Right cardiac atrium (tissue), 5 donors: ENCODE results near the gene VN1R5. TPM values are rescaled to one million over a fixed set of nuclear protein-coding genes. Genes with fewer than 3 reads are reported as not detected.

ENCODE experiments used
- ATAC-seq, 2 donors: fragments of 200-7000 bp; cut with Tn5 transposase; one replicate each; pipeline versions ENCODE4 v1.8.0 to v1.9.1; 2020; ENCODE audit warnings: moderate library complexity in 2 of 2, mild to moderate bottlenecking in 1 of 2
- DNase-seq, 3 donors: peaks; one replicate each; pipeline ENCODE4 v3.0.0-alpha.2; 2020
- H3K27ac ChIP-seq: one replicate; pipeline ENCODE4 v1.5.1; 2013; ENCODE audit warnings: mild to moderate bottlenecking, low read length, control low read depth, moderate library complexity
- H3K27me3 ChIP-seq: one replicate; pipeline ENCODE4 v1.6.1; 2013; ENCODE audit not compliant: control insufficient read depth, insufficient read depth
- H3K4me1 ChIP-seq: one replicate; pipeline ENCODE4 v1.6.1; 2013; ENCODE audit warnings: low read length; ENCODE audit not compliant: control insufficient read depth, insufficient read depth
- H3K4me3 ChIP-seq: one replicate; pipeline ENCODE4 v1.5.1; 2013; ENCODE audit warnings: low read length, control low read depth
- H3K9me3 ChIP-seq: one replicate; pipeline ENCODE4 v1.6.1; 2013; ENCODE audit warnings: low read length; ENCODE audit not compliant: control insufficient read depth
- WGBS: extraction: QIAGEN DNeasy Blood & Tissue Kit; methylation state at CpG from one replicate; pipeline ENCODE4 v1.1.7; 2013; 5-methylcytosine and 5-hydroxymethylcytosine counted together
- intact Hi-C, 4 donors: fragments of 100-400 bp; cut with DNase I; formaldehyde crosslinking; loops; one replicate each; pipeline versions ENCODE4 v1.11.0 to v1.14.0; 2022 to 2023
- polyA plus RNA-seq: library from polyadenylated mRNA; stranded (reverse); fragments of 200-250 nt; gene quantifications from one replicate; pipeline ENCODE4 v1.2.3, GENCODE V29; 2013
- total RNA-seq, 4 donors: library from RNA; stranded (reverse); fragmentation: NEBNext Ultra II Directional; extraction: Animal tissue kit (Norgen Biotek cat#: 25700); gene quantifications; one replicate each; pipeline ENCODE4 v1.2.1, GENCODE V29; 2021
- donor health status: healthy with polysubstance abuse.
- donor health status: DM: no; HTN: yes; CAD: no.
- donor health status: DM: no; HTN: no; CAD: no.
- donor health status: DM: no; HTN: yes; CAD: no; lungs with severe emphysema.
- donor health status: DM: yes; HTN: yes; CAD: no.

VN1R5 gene
- total and polyA plus RNA-seq, 5 donors: not detected

GRCh38 chr1:247304031-247304430 is 48.2 kb downstream of the VN1R5 start:
- intact Hi-C loops: no loop called here
- Histone ChIP-seq H3K9me3 (no peaks in the 10 kb centered on the region), H3K4me1 (no peaks in the 10 kb centered on the region), H3K27me3 (no peaks in the 10 kb centered on the region), H3K27ac (no peak overlapping the region), H3K4me3 (no peak overlapping the region)
- 80% methylated on average over 2 of the region's 2 CpGs for WGBS
- DNase-seq (no peak), ATAC-seq (no peak)

Other genes starting within 250 kb of the VN1R5 start
- gene ZNF695, start 248.0 kb upstream of the VN1R5 start, total RNA-seq: under 1 TPM in 2 of 4 donors, not detected in 2; 0.11 to 0.28 TPM
- 0.05 TPM for gene ZNF695, start 248.0 kb upstream of the VN1R5 start, polyA plus RNA-seq
- 1 to 10 TPM; 1.6 to 2.1 (median 1.8) TPM for gene ZNF670, start 177.3 kb upstream of the VN1R5 start, total RNA-seq
- 1.3 TPM for gene ZNF670, start 177.3 kb upstream of the VN1R5 start, polyA plus RNA-seq
- 1 to 10 TPM; 3.2 to 6.0 (median 5.1) TPM for gene ZNF669, start 151.7 kb upstream of the VN1R5 start, total RNA-seq
- 3.4 TPM for gene ZNF669, start 151.7 kb upstream of the VN1R5 start, polyA plus RNA-seq
- 10 to 100 TPM; 13.9 to 27.3 (median 21.9) TPM for gene ZNF124, start 84.1 kb upstream of the VN1R5 start, total RNA-seq
- 1.1 TPM for gene ZNF124, start 84.1 kb upstream of the VN1R5 start, polyA plus RNA-seq
- gene ZNF496, start 75.8 kb downstream of the VN1R5 start, total RNA-seq: 10 to 100 TPM; 16.9 to 19.5 (median 17.4) TPM
- 7.9 TPM for gene ZNF496, start 75.8 kb downstream of the VN1R5 start, polyA plus RNA-seq
- gene NLRP3, start 160.1 kb downstream of the VN1R5 start, total RNA-seq: 1 to 10 TPM in 2 of 4 donors, under 1 TPM in 2; 0.63 to 1.1 (median 1.00) TPM
- gene NLRP3, start 160.1 kb downstream of the VN1R5 start, polyA plus RNA-seq: 0.50 TPM
- gene OR2B11, start 202.0 kb downstream of the VN1R5 start, total RNA-seq: not detected
- gene OR2B11, start 202.0 kb downstream of the VN1R5 start, polyA plus RNA-seq: not detected